ENCODE results near the gene RAB4B. TPM values are rescaled to one million over a fixed set of nuclear protein-coding genes. Genes with fewer than 3 reads are reported as not detected.

The RAB4B gene
- total and polyA plus RNA-seq, 7 experiments from 2014 or later, result 37.6 to 65.2 (median 53.0) TPM

DNA sequence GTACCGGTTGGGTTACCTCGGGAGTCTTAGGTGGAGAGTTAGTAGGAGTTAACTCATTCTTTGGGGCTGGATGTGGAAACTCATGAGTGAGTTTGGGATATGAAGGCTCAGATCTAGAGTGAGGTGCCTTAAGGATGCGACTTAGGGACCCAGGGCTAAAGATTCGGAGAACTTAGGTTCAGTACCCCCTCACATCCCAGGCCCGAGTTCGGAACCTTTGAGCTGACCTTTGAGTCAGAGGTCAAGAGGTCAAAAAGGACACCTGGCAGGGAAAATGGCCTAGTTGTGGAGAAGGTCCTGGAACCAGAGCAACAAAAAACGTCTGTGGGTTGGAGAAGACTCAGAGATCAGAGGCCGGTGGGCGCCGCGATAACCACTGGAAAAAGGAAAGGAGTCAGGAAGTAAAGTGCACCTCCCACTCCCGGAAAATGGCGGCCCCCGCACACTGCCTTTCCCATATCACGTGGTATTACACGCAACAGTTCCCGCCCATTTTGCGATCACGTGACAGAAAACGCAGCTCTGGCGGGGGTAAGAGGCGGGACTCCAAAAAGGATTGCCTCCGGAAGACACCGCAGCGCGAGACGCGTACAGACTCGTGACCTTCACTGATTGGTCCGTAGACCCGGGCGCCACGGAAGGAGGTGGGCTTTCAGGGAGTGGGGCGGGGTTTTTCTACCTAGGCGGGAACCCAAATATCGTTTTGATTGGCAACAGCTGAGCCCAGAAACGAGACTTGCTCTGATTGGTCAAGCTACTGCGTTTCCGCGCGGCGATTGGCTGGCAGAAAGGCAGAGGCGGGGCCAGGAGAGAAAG is 27.8 kb upstream of the RAB4B start, which contains the start of gene ACTMAP:
Gene ACTMAP (minus strand): TSS at position 420 of the 816 bp plus-strand sequence. CDS start 674 bp downstream, outside the sequence.
- ChIA-PET CTCF (interaction anchor here (0.7 to 1.7 kb wide), 6 partner anchors 28 to 61 kb away, joined by 3 to 9 read pairs (median 6); partner anchors contain the start of genes COQ8B, EGLN2 and RAB4B), POLR2A (interaction anchor here (0.6 to 4.6 kb wide), 22 partner anchors 8 to 614 kb away, joined by 3 to 92 read pairs (median 4); partner anchors contain the start of genes B9D2, COQ8B, EGLN2 and HNRNPUL1)
- H3K36me3 ChIP-seq (ENCODE audit: control insufficient read depth in 2 of 3, insufficient read depth in 3 of 3, low read length in 3 of 3), result no peaks in the 10 kb centered on the region
- Mint-ChIP-seq H3K4me1 (peaks cover 31 to 43% (median 42%) of the 10 kb centered on the region in 7 donors), H3K36me3 (peaks cover 0 to 31% (median 7%) of the 10 kb centered on the region in 5 donors), H3K27me3 (no peaks in the 10 kb centered on the region), H3K27ac (peak within 1 kb of the TSS; percentile 90 to 99 (median 98)), H3K4me3 (peak within 1 kb of the TSS; percentile 93 to 100 (median 96)), H3K9me3 (peaks cover 0 to 1% (median 0%) of the 10 kb centered on the region in 11 donors)
- peaks cover 11 to 27% of the 10 kb centered on the region in 2 donors for H3K4me1 ChIP-seq (ENCODE audit: control insufficient read depth in 2 of 2, insufficient read depth in 2 of 2, low read length in 2 of 2)
- no peaks in the 10 kb centered on the region for H3K27me3 ChIP-seq (ENCODE audit: control insufficient read depth in 2 of 2, insufficient read depth in 2 of 2, low read length in 2 of 2)
- H3K27ac ChIP-seq (ENCODE audit: low read depth, low read length), result peak within 1 kb of the TSS; percentile 84
- peak within 1 kb of the TSS; percentile 96 for H3K4me3 ChIP-seq (ENCODE audit: low read length)
- DNase-seq, result peak; percentile 95 to 100 (median 100)
- ATAC-seq, result peak; percentile 93
- intact Hi-C loops (cut with micrococcal nuclease), result loop anchor here (1.0 to 2.0 kb wide), 13 partner anchors 28 to 601 kb away; partner anchors contain the start of genes NUMBL (in 2 of the 2), BLVRB (in 1 of the 2), COQ8B (in 1 of the 2) and RAB4B (in 1 of the 2)
- no peaks in the 10 kb centered on the region for H3K9me3 ChIP-seq (ENCODE audit: control insufficient read depth in 2 of 3, low read length in 3 of 3)

DNA sequence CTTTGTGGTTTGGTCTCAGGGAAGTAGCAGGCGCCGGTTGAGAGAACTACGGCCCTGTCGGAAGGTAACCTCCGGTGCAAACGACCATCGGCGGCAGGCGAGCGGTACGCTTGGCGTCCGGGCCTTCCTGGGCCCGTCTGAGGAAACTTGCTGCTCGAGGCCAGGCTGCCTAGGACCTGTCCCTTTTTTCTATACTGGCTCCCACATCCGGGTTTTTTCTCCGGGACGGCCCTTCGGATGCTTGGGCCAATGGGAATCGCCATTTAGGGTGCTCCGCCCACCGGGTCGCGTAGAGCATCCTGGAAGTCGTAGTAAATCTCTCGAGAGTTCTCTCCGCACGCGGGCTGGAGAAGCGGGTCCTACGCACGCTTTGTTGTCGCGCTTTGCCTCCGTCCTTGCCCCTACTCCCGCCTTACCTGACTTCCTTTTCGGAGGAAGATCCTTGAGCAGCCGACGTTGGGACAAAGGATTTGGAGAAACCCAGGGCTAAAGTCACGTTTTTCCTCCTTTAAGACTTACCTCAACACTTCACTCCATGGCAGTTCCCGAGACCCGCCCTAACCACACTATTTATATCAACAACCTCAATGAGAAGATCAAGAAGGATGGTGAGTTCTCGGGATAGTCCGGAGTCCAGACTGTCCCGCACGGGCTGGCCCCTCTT is 27.0 kb upstream of the RAB4B start, which contains the start of gene SNRPA:
Gene SNRPA (plus strand): TSS at position 330 of the 664 bp plus-strand sequence. CDS start 206 bp downstream, at position 536.
- H3K36me3 ChIP-seq (ENCODE audit: control insufficient read depth in 2 of 3, insufficient read depth in 3 of 3, low read length in 3 of 3), result peaks cover 0 to 6% (median 0%) of the 10 kb centered on the region in 3 experiments
- H3K9me3 ChIP-seq (ENCODE audit: control insufficient read depth in 2 of 3, low read length in 3 of 3), result no peaks in the 10 kb centered on the region
- H3K4me1 Mint-ChIP-seq, result peaks cover 37 to 51% (median 49%) of the 10 kb centered on the region in 7 donors
- H3K27me3 Mint-ChIP-seq, result no peaks in the 10 kb centered on the region
- peak within 1 kb of the TSS; percentile 96 for H3K4me3 ChIP-seq (ENCODE audit: low read length)
- peak within 1 kb of the TSS; percentile 93 to 100 (median 96) for H3K4me3 Mint-ChIP-seq
- peaks cover 0 to 1% (median 0%) of the 10 kb centered on the region in 11 donors for H3K9me3 Mint-ChIP-seq
- ATAC-seq (peak; percentile 81), DNase-seq (peak in 7 of 9 donors; percentile 94 to 99 (median 98))
- H3K27ac Mint-ChIP-seq, result peak within 1 kb of the TSS; percentile 90 to 99 (median 98)
- H3K36me3 Mint-ChIP-seq, result peaks cover 0 to 38% (median 11%) of the 10 kb centered on the region in 5 donors
- POLR2A ChIA-PET, result interaction anchor here (0.6 to 4.6 kb wide), 20 partner anchors 8 to 613 kb away, joined by 3 to 92 read pairs (median 4); partner anchors contain the start of genes B9D2, COQ8B, EGLN2 and HNRNPUL1
- peak within 1 kb of the TSS; percentile 84 for H3K27ac ChIP-seq (ENCODE audit: low read depth, low read length)
- CTCF ChIA-PET, result interaction anchor here (0.7 to 1.7 kb wide), 6 partner anchors 27 to 60 kb away, joined by 3 to 9 read pairs (median 6); partner anchors contain the start of genes COQ8B, EGLN2 and RAB4B
- intact Hi-C loops (cut with micrococcal nuclease), result loop anchor here (1.0 to 2.0 kb wide), 18 partner anchors 27 to 646 kb away; partner anchors contain the start of genes BCKDHA (in 2 of the 2), COQ8B (in 2 of the 2), EXOSC5 (in 2 of the 2) and NUMBL (in 2 of the 2)
- H3K27me3 ChIP-seq (ENCODE audit: control insufficient read depth in 2 of 2, insufficient read depth in 2 of 2, low read length in 2 of 2), result no peaks in the 10 kb centered on the region
- H3K4me1 ChIP-seq (ENCODE audit: control insufficient read depth in 2 of 2, insufficient read depth in 2 of 2, low read length in 2 of 2), result peaks cover 19 to 34% of the 10 kb centered on the region in 2 donors

DNA sequence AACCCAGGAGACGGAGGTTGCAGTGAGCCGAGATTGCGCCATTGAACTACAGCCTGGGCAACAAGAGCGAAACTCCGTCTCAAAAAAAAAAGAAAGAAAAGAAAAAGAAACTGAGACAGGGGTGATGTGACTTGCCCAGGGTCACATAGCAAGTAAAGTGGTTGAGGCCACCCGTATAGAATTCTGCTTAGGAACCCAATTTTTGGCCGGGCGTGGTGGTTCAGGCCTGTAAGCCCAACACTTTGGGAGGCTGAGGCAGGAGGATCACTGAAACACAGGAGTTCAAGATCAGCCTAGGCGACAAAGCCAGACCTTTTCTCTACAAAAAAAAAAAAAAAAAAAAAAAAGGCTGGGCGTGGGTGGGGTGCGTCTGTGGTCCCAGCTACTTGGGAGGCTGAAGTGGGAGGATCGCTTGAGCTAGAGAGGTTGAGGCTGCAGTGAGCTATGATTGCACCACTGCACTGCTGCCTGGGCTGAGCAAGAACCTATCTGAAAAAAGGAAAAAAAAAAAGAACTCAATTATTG is 25.7 kb upstream of the RAB4B start:
- H3K36me3 ChIP-seq (ENCODE audit: control insufficient read depth in 2 of 3, insufficient read depth in 3 of 3, low read length in 3 of 3), result peaks cover 2 to 17% (median 5%) of the 10 kb centered on the region in 3 experiments
- peaks cover 32 to 47% of the 10 kb centered on the region in 2 donors for H3K4me1 ChIP-seq (ENCODE audit: control insufficient read depth in 2 of 2, insufficient read depth in 2 of 2, low read length in 2 of 2)
- peak overlapping the region; percentile 83 for H3K27ac ChIP-seq (ENCODE audit: low read depth, low read length)
- H3K36me3 Mint-ChIP-seq, result peaks cover 0 to 45% (median 16%) of the 10 kb centered on the region in 5 donors
- H3K27ac Mint-ChIP-seq, result peak overlapping the region; percentile 55 to 99 (median 98)
- ChIA-PET POLR2A (interaction anchor here (0.8 to 4.6 kb wide), 8 partner anchors 19 to 53 kb away, joined by 3 to 92 read pairs (median 6); partner anchors contain the start of genes COQ8B, EGLN2, ITPKC and RAB4B), CTCF (interaction anchor here (0.6 to 1.2 kb wide), 5 partner anchors 45 to 1212 kb away, joined by 3 read pairs; no protein-coding TSS in a partner anchor)
- no peaks in the 10 kb centered on the region for H3K9me3 ChIP-seq (ENCODE audit: control insufficient read depth in 2 of 3, low read length in 3 of 3)
- ATAC-seq (no peak), DNase-seq (no peak)
- H3K9me3 Mint-ChIP-seq, result peaks cover 0 to 1% (median 0%) of the 10 kb centered on the region in 11 donors
- H3K27me3 ChIP-seq (ENCODE audit: control insufficient read depth in 2 of 2, insufficient read depth in 2 of 2, low read length in 2 of 2), result no peaks in the 10 kb centered on the region
- intact Hi-C loops (cut with micrococcal nuclease), result no loop called here
- H3K4me1 Mint-ChIP-seq, result peaks cover 46 to 63% (median 59%) of the 10 kb centered on the region in 7 donors
- H3K4me3 Mint-ChIP-seq, result peak overlapping the region; percentile 93 to 100 (median 96)
- H3K27me3 Mint-ChIP-seq, result no peaks in the 10 kb centered on the region
- peak overlapping the region; percentile 96 for H3K4me3 ChIP-seq (ENCODE audit: low read length)

DNA sequence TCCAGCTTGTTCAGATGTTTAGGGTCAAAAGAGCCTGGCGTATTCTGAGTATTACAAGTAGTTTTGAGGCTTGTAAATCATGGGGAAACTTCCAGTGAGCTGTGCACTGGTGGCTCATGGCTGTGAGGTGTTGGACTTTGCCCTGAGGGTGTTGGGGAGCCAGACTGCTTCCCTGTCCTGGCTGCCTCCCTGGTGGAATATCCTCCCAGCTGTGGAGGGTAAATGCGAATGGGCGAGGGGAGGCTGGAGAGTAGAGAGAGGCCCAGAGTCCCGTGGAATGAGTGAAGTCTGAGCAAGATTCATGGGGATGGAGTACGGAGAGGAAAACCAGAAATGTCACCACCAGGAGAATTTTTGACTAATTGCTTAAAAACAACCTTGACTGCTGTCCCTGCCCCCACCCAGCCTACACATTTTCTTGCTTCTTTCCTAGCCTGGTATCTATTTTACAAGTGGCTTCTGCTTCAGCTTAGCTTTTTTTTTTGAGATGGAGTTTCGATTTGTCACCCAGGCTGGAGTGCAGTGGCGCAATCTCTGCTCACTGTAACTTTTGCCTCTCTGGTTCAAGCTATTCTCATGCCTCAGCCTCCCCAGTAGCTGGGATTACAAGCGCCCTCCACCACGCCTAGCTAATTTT is 23.3 kb upstream of the RAB4B start:
- Histone ChIP-seq H3K4me1 (ENCODE audit: control insufficient read depth in 2 of 2, insufficient read depth in 2 of 2, low read length in 2 of 2) (peaks cover 30 to 44% of the 10 kb centered on the region in 2 donors), H3K4me3 (ENCODE audit: low read length) (peak overlapping the region; percentile 36), H3K36me3 (ENCODE audit: control insufficient read depth in 2 of 3, insufficient read depth in 3 of 3, low read length in 3 of 3) (peaks cover 7 to 37% (median 19%) of the 10 kb centered on the region in 3 experiments), H3K27me3 (ENCODE audit: control insufficient read depth in 2 of 2, insufficient read depth in 2 of 2, low read length in 2 of 2) (no peaks in the 10 kb centered on the region), H3K9me3 (ENCODE audit: control insufficient read depth in 2 of 3, low read length in 3 of 3) (no peaks in the 10 kb centered on the region), H3K27ac (ENCODE audit: low read depth, low read length) (peak overlapping the region; percentile 42)
- ATAC-seq, result no peak
- CTCF ChIA-PET, result interaction anchor here (0.9 to 2.1 kb wide), 2 partner anchors 23 to 52 kb away, joined by 4 to 7 read pairs; partner anchors contain the start of gene RAB4B
- intact Hi-C loops (cut with micrococcal nuclease), result no loop called here
- POLR2A ChIA-PET, result interaction anchor here (0.8 to 2.5 kb wide), 6 partner anchors 13 to 50 kb away, joined by 3 to 7 read pairs (median 5); partner anchors contain the start of genes EGLN2 and RAB4B
- peak in 1 of 9 donors; percentile 62 for DNase-seq
- Mint-ChIP-seq H3K9me3 (peaks cover 0 to under 1% (median 0%) of the 10 kb centered on the region in 11 donors), H3K4me1 (peaks cover 39 to 68% (median 58%) of the 10 kb centered on the region in 7 donors), H3K4me3 (peak overlapping the region; percentile 71 to 92 (median 80)), H3K27ac (peak overlapping the region; percentile 64 to 93 (median 82)), H3K27me3 (no peaks in the 10 kb centered on the region), H3K36me3 (peaks cover 0 to 52% (median 25%) of the 10 kb centered on the region in 5 donors)

DNA sequence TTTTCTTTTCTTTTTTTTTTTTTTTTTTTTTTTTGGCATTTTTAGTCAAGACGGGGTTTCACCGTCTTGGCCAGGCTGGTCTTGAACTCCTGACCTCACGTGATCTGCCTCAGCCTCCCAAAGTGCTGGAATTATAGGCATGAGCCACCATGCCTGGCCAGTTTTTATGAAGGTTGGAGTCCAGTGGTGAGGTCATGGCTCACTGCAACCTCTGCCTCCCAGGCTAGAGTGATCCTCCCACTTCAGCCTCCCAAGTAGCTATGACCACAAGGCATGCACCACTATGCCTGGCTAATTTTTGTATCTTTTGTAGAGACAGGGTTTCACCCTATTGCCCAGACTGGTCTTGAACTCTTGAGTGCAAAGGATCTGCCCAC is 22.8 kb upstream of the RAB4B start:
- Mint-ChIP-seq H3K27me3 (no peaks in the 10 kb centered on the region), H3K4me1 (peaks cover 35 to 65% (median 56%) of the 10 kb centered on the region in 7 donors), H3K4me3 (peak overlapping the region; percentile 50 to 92 (median 79)), H3K27ac (peak overlapping the region in 5 of 9 donors; percentile 9 to 93 (median 40)), H3K9me3 (no peaks in the 10 kb centered on the region), H3K36me3 (peaks cover 0 to 52% (median 28%) of the 10 kb centered on the region in 5 donors)
- ChIA-PET CTCF (interaction anchor here (0.9 to 2.1 kb wide), 2 partner anchors 22 to 51 kb away, joined by 4 to 7 read pairs; partner anchors contain the start of gene RAB4B), POLR2A (interaction anchor here (0.8 to 1.1 kb wide), 5 partner anchors 12 to 43 kb away, joined by 3 to 7 read pairs (median 4); partner anchors contain the start of genes EGLN2 and RAB4B)
- H3K36me3 ChIP-seq (ENCODE audit: control insufficient read depth in 2 of 3, insufficient read depth in 3 of 3, low read length in 3 of 3), result peaks cover 9 to 42% (median 21%) of the 10 kb centered on the region in 3 experiments
- ATAC-seq (no peak), DNase-seq (no peak)
- peak overlapping the region; percentile 42 for H3K27ac ChIP-seq (ENCODE audit: low read depth, low read length)
- H3K27me3 ChIP-seq (ENCODE audit: control insufficient read depth in 2 of 2, insufficient read depth in 2 of 2, low read length in 2 of 2), result no peaks in the 10 kb centered on the region
- intact Hi-C loops (cut with micrococcal nuclease), result no loop called here
- H3K9me3 ChIP-seq (ENCODE audit: control insufficient read depth in 2 of 3, low read length in 3 of 3), result no peaks in the 10 kb centered on the region
- no peak overlapping the region for H3K4me3 ChIP-seq (ENCODE audit: low read length)
- H3K4me1 ChIP-seq (ENCODE audit: control insufficient read depth in 2 of 2, insufficient read depth in 2 of 2, low read length in 2 of 2), result peaks cover 25 to 40% of the 10 kb centered on the region in 2 donors

Data from naive thymus-derived CD4-positive, alpha-beta T cell (primary cell).